NCI-H1417 (cell line): ENCODE data around the gene OR2D3.
A peak's percentile ranks its signal among the peaks of the same experiment; 100 is the strongest.
"Not testable (repeated sequence)": the region's sequence is repeated elsewhere in the genome, so short reads cannot be mapped to it uniquely, and the experiment has no call there.

ENCODE experiments used
- DNase-seq, 3 experiments: peaks; one replicate each; lab custom pipeline; 2025; lab: John Stamatoyannopoulos, UW

The OR2D3 gene, protein sequence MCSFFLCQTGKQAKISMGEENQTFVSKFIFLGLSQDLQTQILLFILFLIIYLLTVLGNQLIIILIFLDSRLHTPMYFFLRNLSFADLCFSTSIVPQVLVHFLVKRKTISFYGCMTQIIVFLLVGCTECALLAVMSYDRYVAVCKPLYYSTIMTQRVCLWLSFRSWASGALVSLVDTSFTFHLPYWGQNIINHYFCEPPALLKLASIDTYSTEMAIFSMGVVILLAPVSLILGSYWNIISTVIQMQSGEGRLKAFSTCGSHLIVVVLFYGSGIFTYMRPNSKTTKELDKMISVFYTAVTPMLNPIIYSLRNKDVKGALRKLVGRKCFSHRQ

DNA sequence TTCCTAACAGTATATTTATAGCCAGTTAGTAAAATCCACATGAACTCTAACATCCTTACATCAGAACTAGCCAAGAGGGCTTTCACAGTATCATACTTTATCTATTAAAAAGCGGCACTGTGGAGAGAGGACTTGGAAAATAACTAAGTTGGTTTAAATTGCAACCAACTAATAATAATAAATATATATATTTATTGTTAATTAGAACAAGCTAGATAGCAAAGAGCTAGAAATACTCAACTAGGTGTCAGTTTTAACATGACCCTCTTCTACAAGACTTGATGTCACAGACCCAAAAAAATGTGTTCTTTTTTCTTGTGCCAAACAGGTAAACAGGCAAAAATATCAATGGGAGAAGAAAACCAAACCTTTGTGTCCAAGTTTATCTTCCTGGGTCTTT is at the start of gene OR2D3:
Gene OR2D3, plus strand, starts transcription at position 301 of the 400 bp plus-strand sequence. Its CDS starts 0 bp downstream, at position 301.
- no peak for DNase-seq

GRCh38 chr11:6871278-6871677 is 49.5 kb upstream of the OR2D3 start:
- DNase-seq, result no peak

- no peak for DNase-seq
Measured at GRCh38 chr11:6875761-6876160, 45.0 kb upstream of the OR2D3 start.

DNA sequence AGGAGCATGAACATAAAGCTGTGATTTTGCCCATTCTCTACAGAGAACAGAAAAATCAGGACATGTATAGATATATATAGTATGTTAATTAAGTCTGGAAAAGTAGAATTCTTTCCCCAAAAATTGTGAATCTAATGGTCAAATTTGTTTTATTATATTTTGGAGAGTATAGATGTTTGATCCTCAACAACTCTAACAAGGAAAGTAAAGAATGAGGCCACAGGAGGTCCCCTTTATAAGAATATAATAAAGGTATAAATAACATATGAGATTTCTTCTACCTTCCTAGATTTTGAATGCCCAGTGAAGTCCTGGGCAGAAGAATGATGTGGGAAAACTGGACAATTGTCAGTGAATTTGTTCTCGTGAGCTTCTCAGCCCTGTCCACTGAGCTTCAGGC is 44.5 kb upstream of the OR2D3 start, which contains the start of gene OR10A4:
Gene OR10A4, plus strand, starts transcription at position 301 of the 400 bp plus-strand sequence. Its CDS starts 23 bp downstream, at position 324.
- no peak for DNase-seq

DNA sequence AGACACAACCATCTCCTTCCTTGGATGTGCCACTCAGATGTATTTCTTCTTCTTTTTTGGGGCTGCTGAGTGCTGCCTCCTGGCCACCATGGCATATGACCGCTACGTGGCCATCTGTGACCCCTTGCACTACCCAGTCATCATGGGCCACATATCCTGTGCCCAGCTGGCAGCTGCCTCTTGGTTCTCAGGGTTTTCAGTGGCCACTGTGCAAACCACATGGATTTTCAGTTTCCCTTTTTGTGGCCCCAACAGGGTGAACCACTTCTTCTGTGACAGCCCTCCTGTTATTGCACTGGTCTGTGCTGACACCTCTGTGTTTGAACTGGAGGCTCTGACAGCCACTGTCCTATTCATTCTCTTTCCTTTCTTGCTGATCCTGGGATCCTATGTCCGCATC is 43.9 kb upstream of the OR2D3 start:
- DNase-seq, result no peak

DNA sequence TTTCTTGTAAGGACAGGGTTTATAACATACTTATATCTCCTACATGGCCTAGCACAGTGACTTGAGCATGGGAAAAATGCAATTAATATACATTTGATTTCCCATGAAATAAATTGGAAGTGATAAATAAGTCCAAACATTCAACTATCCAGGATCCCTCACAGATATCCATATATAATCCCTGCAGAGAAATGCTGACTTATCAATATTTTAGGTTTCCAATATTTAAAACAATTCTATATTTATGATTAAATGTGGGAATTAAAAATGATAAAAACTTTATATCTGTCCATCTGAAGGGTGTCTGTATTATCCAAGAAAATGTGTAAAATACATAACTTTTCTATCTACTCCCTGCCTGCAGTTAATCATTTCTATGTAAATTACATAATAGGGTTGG is 38.1 kb upstream of the OR2D3 start:
- DNase-seq, result no peak

DNA sequence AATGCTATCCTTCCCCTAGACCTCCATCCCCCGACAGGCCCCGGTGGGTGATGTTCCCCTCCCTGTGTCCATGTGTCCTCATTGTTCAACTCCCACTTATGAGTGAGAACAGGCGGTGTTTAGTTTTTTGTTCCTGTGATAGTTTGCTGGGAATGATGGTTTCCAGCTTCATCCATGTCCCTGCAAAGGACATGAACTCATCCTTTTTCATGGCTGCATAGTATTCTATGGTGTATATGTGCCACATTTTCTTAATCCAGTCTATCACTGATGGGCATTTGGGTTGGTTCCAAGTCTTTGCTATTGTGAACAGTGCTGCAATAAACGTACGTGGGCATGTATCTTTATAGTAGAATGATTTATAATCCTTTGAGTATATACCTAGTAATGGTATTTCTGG is 33.1 kb upstream of the OR2D3 start:
- not testable (repeated sequence) for DNase-seq

- no peak for DNase-seq
Measured at GRCh38 chr11:6888830-6889229, 32.0 kb upstream of the OR2D3 start.

GRCh38 chr11:6889835-6890234 is 31.0 kb upstream of the OR2D3 start:
- no peak for DNase-seq

DNA sequence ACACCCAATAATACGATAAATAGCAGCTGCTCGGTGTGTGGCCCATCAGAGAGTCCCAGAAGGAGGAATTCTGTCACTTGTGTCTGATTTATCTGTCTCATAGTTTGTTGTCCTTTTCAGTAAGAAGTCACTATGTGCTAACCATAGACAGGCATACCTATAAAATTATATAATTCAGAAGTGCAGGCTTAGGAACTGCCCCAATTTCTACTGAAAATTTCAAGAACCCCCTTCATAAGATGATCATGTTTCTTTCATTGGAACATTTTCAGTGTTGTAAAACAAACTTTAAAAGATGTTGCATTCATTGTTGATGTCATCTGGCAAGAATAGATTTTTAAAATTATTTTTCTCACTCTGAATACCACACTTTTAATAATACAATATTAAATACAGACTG is 28.4 kb upstream of the OR2D3 start, which contains the start of gene OR2D2:
Gene OR2D2, minus strand, starts transcription at position 101 of the 400 bp plus-strand sequence. Its CDS starts 0 bp downstream, at position 101.
- no peak for DNase-seq

DNA sequence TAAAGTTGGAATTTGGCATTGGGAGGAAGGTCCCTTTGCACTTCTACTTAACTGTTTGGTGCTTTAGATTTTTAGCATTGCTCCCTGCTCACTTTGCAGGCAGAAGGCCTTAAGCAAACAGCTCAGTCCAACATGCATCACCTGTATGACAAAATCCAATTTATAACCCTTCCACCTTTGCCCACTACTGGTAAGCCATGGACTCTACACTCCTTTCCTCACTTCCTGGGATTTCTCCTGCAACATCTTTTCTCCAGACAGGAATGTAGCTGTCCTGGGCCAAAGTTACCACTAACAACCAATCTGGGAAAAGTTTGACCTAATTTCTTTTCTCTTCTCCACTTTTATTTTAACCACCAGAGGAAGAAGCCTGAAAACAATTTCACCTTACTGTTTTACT is 26.7 kb upstream of the OR2D3 start:
- DNase-seq, result no peak

GRCh38 chr11:6895010-6895409 is 25.8 kb upstream of the OR2D3 start:
- no peak for DNase-seq

- no peak for DNase-seq
Measured at GRCh38 chr11:6898911-6899310, 21.9 kb upstream of the OR2D3 start.

- no peak for DNase-seq
Measured at GRCh38 chr11:6900327-6900999, 20.3 kb upstream of the OR2D3 start.

DNA sequence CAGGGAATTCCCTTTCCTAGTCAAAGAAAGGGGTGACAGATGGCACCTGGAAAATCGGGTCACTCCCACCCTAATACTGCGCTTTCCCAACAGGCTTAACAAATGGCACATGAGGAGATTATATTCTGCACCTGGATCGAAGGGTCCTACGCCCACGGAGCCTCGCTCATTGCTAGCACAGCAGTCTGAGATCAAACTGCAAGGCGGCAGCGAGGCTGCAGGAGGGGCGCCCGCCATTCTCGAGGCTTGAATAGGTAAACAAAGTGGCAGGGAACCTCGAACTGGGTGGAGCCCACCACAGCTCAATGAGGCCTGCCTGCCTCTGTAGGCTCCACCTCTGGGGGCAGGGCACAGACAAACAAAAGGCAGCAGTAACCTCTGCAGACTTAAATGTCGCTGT is 16.0 kb upstream of the OR2D3 start:
- DNase-seq, result not testable (repeated sequence)

GRCh38 chr11:6911378-6911777 is 9.4 kb upstream of the OR2D3 start:
- no peak for DNase-seq

- DNase-seq, result no peak
Measured at GRCh38 chr11:6911948-6912347, 8.9 kb upstream of the OR2D3 start.

DNA sequence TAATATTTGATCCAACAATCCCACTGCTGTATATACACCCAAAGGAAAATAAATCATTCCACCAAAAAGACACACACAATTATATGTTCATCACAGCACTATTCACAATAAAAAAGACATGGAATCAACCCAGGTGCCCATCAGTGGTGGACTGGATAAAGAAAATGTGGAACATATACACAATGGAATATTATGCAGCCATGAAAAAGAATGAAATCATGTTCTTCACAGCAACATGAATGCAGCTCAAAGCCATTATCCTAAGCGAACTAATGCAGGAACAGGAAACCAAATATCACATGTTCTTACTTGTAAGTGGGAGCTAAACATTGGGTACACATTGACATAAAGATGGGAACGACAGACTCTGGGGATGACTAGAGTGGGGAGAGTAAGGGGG is 1.1 kb upstream of the OR2D3 start:
- no peak for DNase-seq

GRCh38 chr11:6925007-6925577 is 4.3 kb downstream of the OR2D3 start:
- no peak for DNase-seq

- DNase-seq, result peak in 2 of 3 experiments; percentile 51 to 53
Measured at GRCh38 chr11:6925636-6926207, 4.9 kb downstream of the OR2D3 start.

- DNase-seq, result peak; percentile 46 to 83 (median 79)
Measured at GRCh38 chr11:6926208-6927029, 5.6 kb downstream of the OR2D3 start, which contains the start of gene ZNF215. TSS of gene ZNF215 (plus strand) at chr11:6926426. CDS start at chr11:6932273, 5,847 bp downstream.
